Fibroblast of skin of scalp (primary cell): ENCODE results near the gene CCDC80.
"Not testable (repeated sequence)": the region's sequence is repeated elsewhere in the genome, so short reads cannot be mapped to it uniquely, and the experiment has no call there.

Experiments used
- DNase-seq: peaks from one replicate; pipeline ENCODE4 v3.0.0-alpha.2; 2013

Gene CCDC80

DNA sequence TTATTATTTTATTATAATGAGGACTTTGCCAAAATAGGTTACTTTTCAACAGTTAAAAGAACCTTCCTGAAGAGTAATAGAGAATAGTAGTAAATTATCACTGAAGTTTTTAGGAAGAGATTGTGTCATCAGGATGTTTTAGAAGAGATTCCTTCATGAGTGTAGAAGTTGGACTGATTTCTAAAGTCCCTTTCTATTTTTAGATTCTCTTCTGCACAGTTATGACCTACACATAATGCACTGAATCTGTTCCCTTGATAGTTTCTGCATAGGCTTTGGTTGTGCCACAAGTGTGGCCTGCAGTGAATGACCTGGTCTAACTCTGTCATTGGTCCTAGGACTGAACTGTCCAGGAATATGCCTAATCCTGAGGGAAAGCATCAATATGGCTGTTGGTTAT is 55.2 kb downstream of the CCDC80 start:
- no peak for DNase-seq

DNA sequence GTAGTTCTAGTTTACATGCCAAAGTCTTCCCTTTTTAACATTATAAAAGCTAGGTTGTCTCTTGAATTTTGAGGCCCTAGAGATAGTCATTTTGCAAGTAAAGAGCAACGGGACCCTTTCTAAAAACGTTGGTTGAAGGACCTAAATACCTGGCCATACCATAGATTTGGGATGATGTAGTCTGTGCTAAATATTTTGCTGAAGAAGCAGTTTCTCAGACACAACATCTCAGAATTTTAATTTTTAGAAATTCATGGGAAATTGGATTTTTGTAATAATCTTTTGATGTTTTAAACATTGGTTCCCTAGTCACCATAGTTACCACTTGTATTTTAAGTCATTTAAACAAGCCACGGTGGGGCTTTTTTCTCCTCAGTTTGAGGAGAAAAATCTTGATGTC is 57.8 kb downstream of the CCDC80 start:
- no peak for DNase-seq

DNA sequence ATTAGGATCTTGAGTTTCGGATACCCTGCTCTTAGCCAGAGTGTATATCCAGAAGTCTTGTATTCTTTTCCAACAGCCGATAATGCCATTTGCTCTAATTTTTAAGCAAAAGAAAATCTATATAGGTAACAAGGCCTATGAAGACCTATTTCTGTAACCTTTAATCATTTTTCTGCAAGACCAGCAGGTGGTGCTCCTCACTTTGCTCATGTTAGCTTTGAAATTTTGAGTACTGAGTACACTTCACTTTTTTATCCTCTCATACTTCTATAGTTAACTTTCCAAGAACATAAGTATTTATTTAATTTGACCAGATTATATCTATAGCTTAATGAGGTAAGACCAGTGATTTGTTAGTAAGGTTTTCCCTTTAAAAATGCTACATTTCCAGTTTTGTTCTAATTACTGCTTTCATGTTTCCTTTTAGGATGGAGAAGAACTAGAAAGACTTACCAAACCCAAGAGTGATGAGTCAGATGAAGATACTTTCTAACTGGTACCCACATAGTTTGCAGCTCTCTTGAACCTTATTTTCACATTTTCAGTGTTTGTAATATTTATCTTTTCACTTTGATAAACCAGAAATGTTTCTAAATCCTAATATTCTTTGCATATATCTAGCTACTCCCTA is 58.6 kb downstream of the CCDC80 start:
- peak; percentile 64 for DNase-seq

- no peak for DNase-seq
Measured at GRCh38 chr3:112579697-112580096, 61.2 kb downstream of the CCDC80 start.

GRCh38 chr3:112579232-112579631 is 61.7 kb downstream of the CCDC80 start:
- no peak for DNase-seq

DNA sequence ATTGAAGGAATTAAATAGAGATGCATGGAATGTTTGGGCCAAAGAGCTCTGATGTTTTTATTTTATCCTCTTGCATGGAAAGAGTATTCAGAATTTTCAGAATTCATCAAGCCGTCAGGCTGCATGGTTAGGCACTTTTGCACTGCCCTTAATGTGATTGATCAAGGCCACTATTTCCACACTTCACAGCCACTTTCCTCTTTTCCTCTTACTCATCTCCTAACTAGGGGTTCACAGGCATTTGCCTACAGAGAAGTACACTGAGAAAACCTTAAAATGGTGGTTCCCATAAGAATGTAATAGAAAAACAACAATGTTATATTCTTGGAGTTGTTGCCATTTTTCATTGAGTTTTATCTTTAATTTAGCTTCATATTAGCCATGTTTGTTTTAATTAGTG is 68.2 kb downstream of the CCDC80 start:
- no peak for DNase-seq

GRCh38 chr3:112569265-112569664 is 71.7 kb downstream of the CCDC80 start:
- no peak for DNase-seq

DNA sequence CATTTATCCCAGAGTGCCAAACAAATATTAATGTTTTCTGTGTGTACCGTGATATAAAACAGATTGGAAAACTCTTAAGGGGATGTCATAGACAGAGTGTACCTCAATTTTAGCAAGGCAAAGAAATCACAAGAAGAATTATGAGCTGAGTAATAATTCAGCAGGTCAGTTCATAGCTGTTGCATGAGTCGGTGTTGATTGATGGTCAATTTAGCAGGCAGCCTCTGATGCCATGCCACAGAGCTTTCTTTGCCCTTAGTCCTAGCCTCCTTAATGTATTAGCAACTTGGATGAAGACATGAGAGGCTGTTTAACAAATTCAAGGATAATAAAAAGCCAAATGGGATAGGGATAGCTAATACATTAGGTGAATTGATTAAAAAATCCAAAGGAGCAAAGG is 72.3 kb downstream of the CCDC80 start:
- DNase-seq, result no peak

- no peak for DNase-seq
Measured at GRCh38 chr3:112564940-112565305, 76.0 kb downstream of the CCDC80 start.

DNA sequence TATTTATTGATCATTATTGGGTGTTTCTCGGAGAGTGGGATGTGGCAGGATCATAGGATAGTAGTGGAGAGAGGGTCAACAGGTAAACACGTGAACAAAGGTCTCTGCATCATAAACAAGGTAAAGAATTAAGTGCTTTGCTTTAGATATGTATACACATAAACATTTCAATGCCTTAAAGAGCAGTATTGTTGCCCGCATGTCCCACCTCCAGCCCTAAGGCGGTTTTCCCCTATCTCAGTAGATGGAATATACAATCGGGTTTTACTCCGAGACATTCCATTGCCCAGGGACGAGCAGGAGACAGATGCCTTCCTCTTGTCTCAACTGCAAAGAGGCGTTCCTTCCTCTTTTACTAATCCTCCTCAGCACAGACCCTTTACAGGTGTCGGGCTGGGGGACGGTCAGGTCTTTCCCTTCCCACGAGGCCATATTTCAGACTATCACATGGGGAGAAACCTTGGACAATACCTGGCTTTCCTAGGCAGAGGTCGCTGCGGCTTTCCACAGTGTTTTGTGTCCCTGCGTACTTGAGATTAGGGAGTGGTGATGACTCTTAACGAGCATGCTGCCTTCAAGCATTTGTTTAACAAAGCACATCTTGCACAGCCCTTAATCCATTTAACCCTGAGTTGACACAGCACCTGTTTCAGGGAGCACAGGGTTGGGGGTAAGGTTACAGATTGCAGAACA is 76.5 kb downstream of the CCDC80 start:
- DNase-seq, result not testable (repeated sequence)

DNA sequence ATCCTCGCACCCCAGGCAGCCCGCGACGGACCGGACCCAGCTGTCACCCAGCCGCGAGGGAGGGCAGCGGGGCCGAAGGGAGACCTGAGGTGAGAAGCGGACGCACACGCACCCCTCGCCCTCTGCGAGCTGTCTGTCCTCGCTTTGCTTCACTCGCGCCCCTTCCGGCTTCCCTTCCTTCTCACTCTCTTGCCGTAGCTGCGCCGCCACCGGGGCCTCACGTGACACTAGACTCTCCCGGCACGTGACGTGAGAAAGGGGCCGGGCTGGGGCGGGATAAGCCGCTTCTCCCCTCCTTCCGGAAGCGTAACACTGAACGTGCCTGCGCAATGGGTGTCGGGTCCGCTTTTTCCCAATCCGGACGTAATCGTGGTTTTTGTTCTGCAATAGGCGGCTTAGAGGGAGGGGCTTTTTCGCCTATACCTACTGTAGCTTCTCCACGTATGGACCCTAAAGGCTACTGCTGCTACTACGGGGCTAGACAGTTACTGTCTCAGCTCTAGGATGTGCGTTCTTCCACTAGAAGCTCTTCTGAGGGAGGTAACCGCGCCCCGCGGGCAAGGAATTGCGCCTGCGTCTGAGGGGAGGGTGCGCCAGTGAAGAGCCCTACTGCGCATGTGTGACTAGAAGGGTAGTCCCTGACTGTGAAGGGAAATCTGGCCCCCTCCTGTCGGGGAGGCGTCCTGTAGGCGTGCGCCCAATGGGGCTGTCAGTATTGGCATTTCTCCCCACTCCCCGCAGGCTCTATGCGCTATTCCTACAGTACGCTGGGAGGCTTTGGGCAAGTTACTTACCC is 79.0 kb downstream of the CCDC80 start, which contains the start of the genes ATG3 and SLC35A5:
ATG3 (minus strand) TSS at position 229 of the 796 bp plus-strand sequence. CDS start 434 bp downstream, outside the sequence.
SLC35A5 (plus strand) TSS at position 312 of the 796 bp plus-strand sequence. CDS start 1,359 bp downstream, outside the sequence.
- peak; percentile 99 for DNase-seq

DNA sequence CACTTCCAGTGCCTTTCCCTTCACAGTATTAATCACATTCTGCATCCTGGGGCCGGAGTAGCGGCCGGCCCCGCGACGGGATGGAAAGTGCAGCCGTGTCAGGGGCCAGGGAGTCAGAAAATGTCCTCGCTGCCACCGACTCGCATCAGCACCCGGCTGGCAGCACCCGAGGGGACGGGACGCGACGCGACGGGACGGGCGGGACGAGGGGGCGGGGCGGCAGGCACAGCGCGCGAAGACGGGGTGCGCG is 79.5 kb downstream of the CCDC80 start:
- DNase-seq, result no peak

DNA sequence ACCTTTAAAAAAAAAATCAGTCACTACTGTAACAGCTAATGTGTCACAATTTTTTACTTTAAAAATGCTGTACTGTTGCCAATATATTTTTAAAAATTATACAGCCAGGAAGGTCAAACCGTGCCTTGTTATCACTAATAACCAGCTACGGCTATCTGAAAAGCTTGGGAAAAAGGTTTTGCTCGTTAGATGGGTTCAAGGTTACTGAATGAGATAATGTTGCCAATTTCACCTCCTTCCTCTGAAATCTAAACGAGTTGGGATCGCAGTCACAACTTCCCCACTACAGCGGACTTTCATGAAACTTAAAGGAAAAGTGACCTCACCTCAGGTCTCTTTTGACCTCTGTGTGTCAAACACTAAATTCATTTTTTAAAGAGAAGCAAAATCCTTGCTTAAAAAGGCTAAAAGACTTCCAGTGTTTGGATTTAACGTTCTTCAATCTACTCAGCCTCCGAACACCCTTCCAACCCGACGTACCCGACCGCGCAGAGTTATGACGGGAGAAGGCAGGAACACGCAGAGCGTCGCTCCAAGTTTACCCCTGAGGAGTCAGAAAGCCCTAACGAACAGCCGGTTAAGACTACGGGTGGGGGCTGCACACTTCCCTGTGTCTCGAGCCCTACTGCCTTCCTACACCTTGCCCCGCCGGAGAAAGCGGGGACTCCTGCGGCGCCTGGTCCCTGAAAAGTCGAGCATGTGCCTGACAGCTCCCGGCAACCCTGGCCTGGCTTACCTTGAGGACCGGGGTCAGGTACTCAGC is 80.0 kb downstream of the CCDC80 start:
- DNase-seq, result peak; percentile 86

GRCh38 chr3:112560307-112560706 is 80.6 kb downstream of the CCDC80 start:
- DNase-seq, result no peak

DNA sequence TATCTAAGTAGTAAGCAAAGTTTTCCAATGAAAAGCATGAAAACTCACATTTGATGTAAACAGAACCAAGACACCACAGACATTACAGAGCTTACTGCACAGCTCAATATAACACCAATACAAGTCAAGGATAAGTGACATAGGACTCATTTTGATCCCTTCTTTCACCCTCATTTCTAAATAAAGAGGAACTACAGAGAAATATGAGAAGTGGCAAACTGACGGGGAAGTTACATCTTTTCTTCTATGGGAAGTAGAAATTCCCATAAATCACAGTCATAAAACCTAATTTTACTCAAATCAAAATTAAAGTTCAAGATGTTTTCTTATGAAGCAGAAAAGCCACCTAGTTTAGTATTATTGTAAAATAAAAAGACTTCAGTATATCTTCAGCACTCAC is 83.0 kb downstream of the CCDC80 start:
- no peak for DNase-seq

DNA sequence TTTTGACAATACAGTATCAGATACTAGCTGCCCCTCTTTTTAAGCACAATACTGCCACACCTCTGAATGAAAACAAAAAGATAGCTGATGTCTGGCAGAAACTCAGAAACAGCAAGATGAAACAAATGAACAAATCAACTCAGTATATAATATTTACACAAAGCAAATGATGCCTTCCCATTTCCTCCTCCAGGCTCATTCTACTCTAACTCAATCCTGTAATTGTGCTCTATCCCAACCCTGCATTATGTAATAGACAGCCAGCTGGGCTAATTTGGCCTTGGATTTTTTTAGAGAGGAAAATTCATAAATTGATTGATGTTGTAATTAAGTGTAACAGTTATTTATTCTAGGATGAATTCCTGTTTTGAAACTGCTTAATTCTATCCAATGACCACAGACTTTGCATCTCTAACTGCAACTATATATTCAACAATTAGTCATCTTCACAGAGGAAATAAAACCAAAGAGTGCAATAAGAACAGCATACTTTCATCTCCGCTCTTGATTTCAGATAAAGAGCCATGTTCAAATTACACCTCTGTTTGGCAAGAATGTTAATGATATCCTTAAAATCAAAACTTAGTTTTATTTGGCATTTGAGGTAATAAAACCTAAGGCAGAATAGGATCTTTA is 85.3 kb downstream of the CCDC80 start:
- no peak for DNase-seq

DNA sequence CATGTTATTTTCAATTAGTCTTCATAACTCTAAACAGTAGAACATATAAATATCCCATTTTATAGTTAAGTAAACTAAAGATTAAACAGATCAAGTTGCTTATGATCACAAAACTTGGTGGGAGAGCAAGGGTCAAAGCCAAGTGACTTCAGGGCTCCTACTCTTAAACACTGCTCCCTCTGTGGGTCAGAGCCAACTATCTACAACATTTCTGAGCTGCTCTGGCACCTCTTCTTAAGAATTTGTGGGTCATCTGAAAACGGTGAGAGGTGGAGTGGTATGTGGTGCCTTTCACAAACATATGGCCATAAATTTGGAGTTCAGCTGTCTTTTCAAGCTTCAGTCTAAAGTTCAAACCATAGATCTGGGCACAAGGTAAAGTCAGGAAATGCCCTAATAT is 90.1 kb downstream of the CCDC80 start:
- no peak for DNase-seq
